Left hindlimb (tissue), 1 donor: Measurements from ENCODE around the gene ELOF1.
"Not testable (repeated sequence)": the region's sequence is repeated elsewhere in the genome, so short reads cannot be mapped to it uniquely, and the experiment has no call there.

Source experiments
- DNase-seq: peaks from one replicate; pipeline ENCODE4 v3.0.0-alpha.2; 2018

The ELOF1 gene

GRCh38 chr19:11558881-11559828 is at the start of gene ELOF1:
ELOF1 (minus strand) TSS chr19:11559230; CDS start chr19:11554347, 4,883 bp downstream.
- peak; percentile 98 for DNase-seq

- DNase-seq = no peak
These were observed 47.5 kb upstream of the ELOF1 start for GRCh38 chr19:11606484-11606883.

- not testable (repeated sequence) for DNase-seq
These were observed 40.7 kb upstream of the ELOF1 start for GRCh38 chr19:11599704-11600103.

- DNase-seq = no peak
These were observed 39.7 kb upstream of the ELOF1 start for GRCh38 chr19:11598746-11599145.

- DNase-seq = no peak
These were observed 39.1 kb upstream of the ELOF1 start for GRCh38 chr19:11598103-11598483.

GRCh38 chr19:11597202-11598102 is 38.4 kb upstream of the ELOF1 start, which contains the start of gene ZNF627:
ZNF627 (plus strand) TSS chr19:11597483; CDS start chr19:11597628, 145 bp downstream.
- peak; percentile 99 for DNase-seq

- DNase-seq = no peak
These were observed 37.1 kb upstream of the ELOF1 start for GRCh38 chr19:11596156-11596555.

- DNase-seq = no peak
These were observed 35.1 kb upstream of the ELOF1 start for GRCh38 chr19:11594084-11594483.

GRCh38 chr19:11587975-11588631 is 29.1 kb upstream of the ELOF1 start:
- DNase-seq = no peak

GRCh38 chr19:11587302-11587974 is 28.4 kb upstream of the ELOF1 start:
- DNase-seq = peak; percentile 74

- no peak for DNase-seq
These were observed 27.3 kb upstream of the ELOF1 start for GRCh38 chr19:11586331-11586730.

- no peak for DNase-seq
These were observed 22.7 kb upstream of the ELOF1 start for GRCh38 chr19:11581740-11582139.

- DNase-seq = no peak
These were observed 21.1 kb upstream of the ELOF1 start for GRCh38 chr19:11580116-11580515.

- DNase-seq = no peak
These were observed 19.5 kb upstream of the ELOF1 start for GRCh38 chr19:11578258-11579142.

GRCh38 chr19:11577451-11578257 is 18.6 kb upstream of the ELOF1 start, which contains the start of gene ACP5:
ACP5 (minus strand) TSS chr19:11577645; CDS start chr19:11577317, 328 bp downstream.
- no peak for DNase-seq

GRCh38 chr19:11576227-11576626 is 17.2 kb upstream of the ELOF1 start:
- no peak for DNase-seq

- no peak for DNase-seq
These were observed 15.7 kb upstream of the ELOF1 start for GRCh38 chr19:11574689-11575088.

- not testable (repeated sequence) for DNase-seq
These were observed 14.7 kb upstream of the ELOF1 start for GRCh38 chr19:11573763-11574162.

GRCh38 chr19:11573354-11573753 is 14.3 kb upstream of the ELOF1 start:
- not testable (repeated sequence) for DNase-seq

GRCh38 chr19:11570039-11570462 is 11.0 kb upstream of the ELOF1 start:
- no peak for DNase-seq
